GM18909 (cell line): Measurements from ENCODE around the gene FBXL7.

Experiments used
- ATAC-seq: cut with Tn5 transposase; IDR thresholded peaks from one replicate; pipeline ENCODE4 v1.9.1; 2021; ENCODE audit warnings: mild to moderate bottlenecking; ENCODE audit not compliant: unreplicated experiment, poor library complexity

Gene FBXL7

DNA sequence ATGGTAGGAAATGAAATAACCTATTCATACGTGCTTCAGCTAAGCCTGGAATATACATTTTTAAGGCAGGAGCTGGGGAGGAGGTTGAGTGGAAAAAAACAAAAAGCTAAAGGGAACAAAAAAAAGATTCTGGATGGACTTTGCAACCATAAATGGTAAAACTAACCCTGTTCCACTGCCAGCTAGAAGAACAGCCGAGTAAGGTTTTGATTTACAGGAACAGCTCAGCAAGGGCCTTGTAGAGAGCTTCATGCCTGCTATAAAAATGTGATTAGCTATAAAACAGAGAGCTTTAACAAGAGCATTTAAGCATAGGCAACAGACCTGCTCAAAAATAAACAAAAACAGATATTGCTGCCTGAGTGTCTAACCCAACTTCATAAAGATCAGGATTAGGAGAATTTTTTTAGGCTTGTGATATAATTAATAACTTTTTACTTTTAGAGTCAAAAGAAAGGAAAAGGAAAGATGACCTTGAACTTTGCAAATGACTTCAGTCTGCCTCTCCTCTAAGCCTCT lies 194.8 kb downstream of the FBXL7 start:
- ATAC-seq: no peak

DNA sequence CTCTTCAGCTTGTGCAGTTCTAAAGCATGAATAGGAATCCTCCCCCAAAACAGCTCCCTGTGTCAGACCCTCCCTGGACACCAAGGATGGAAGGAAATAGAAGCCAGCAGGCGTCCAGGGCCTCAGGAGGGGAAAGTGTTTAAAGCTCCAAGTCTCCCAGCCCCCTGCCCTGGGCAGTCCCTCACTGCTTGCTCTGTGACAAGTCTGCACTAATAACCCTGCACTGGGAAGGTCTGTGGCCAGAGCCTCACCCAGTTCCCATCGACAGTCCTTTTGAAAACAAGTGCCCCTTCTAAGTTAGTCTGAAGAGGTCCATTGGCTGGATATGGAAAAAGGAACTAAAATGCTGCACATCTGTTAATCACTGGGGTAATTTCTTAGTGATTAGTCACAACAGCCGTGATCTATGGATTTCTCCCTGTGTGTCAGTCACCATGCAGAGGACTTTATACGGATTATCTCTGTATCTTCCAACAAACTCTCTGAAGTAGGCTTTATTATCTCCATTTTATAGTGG lies 195.3 kb downstream of the FBXL7 start:
- ATAC-seq: no peak

GRCh38 chr5:15700373-15700772 lies 200.4 kb downstream of the FBXL7 start:
- ATAC-seq: no peak

- no peak for ATAC-seq
These were observed 202.1 kb downstream of the FBXL7 start for GRCh38 chr5:15702102-15702501.

GRCh38 chr5:15703901-15704300 lies 203.9 kb downstream of the FBXL7 start:
- ATAC-seq: no peak

- no peak for ATAC-seq
These were observed 204.5 kb downstream of the FBXL7 start for GRCh38 chr5:15704397-15704947.

DNA sequence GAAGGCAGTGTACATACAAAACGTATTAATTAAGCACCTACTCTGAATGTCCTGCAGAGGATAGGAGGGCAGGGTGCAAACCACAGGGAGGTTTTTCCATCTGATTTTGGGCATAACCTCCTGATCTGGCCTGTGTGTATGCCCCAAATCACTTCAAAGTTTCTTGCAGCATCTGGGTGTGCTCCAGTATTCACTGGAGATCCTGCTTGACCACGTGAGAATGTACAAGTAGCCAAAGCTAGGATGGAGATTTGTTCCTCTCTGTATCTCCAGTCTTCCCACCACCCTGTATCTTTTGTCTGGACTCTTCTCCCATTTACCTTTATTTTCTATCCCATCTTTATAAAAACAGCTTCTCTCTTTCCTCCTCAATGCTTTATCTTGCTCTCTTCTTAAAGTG lies 207.7 kb downstream of the FBXL7 start:
- ATAC-seq: no peak

DNA sequence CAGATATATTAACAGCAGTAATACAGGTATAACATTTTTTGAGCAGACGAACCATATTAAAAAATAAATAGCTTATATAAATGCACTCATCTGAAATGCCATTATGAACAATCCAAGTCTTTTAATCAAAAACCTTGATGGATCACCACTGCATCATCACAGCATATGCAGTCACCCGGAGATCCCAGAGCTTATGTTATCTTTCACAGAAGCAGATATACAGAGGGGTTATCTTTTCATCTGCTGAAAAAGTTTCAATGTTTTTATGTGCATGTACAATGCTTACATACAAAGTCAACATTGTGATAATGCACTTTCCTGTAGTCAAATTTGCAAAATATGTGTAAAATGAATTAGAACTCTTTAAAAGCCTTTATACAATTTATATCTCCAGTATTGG lies 211.9 kb downstream of the FBXL7 start:
- no peak for ATAC-seq

DNA sequence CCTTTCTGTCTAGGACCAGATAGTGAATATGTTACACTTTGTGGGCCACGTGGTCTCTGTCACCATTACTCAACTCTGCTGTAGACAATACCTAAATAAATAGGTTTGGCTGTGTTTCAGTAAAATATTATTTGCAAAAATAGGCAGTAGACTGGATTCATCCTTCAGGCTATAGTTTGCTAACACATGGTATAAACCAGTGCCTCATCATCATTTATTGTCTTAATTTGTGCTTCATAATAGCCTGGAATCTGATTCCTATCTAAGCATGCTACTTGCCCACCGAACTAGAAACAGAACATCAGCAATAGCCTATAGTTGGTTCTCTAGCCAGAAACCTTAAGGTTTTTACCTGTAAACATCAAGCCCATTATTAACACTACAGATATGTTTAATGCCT lies 215.6 kb downstream of the FBXL7 start:
- ATAC-seq: no peak

DNA sequence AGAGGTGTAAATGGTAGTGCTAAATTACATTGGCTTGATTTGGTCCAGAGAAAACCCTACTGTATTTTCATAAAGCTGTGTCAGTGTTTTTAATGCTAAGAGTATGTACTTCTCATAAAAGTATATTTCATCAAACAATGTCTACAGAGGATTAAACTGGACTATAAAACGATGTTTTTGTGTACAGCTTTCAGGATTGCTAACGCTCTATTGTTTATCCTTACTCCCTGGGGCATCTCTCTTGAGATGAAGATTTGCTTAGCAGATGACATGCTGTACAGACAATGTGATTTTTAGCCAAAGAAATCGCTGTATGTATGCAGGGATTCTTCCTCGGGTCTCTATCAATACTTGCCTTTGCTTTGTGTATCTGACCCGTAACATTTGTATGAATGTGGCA lies 216.0 kb downstream of the FBXL7 start:
- ATAC-seq: no peak

- ATAC-seq: no peak
These were observed 217.0 kb downstream of the FBXL7 start for GRCh38 chr5:15717001-15717400.

DNA sequence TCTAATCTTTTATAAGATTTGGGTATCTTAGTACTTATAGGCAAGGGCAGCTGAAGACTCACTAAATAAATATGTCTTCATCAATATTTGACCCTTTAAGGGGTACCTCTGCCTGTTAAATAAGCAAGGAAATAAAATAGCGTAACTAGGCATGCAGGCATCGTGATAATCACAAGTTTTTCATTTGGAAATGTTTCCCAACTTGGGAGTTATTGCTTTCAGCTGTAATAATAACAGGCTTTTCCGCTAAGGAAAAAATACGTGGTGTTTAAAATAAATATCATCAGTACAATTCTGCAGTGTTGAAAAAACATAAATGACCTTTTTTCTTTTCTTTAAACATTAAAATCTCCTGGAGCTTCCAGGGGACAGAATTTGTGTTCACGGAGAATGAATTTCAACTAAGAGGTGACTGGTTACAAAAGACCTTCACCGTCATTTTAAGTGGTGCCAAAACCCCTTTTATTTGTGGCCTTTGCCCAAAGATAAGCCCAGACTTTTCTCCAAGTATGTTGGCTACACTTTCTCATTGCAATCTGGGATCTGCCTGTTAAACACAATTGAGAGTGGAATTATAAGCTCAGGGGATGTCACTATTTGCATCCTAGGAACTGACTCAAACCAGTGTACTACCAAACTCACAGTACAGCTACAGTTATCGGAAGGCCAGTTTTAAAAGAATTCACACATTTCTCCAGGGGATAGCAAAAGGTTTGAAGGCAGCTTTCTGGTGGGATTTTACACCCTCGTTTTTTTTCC lies 218.6 kb downstream of the FBXL7 start:
- ATAC-seq: no peak

DNA sequence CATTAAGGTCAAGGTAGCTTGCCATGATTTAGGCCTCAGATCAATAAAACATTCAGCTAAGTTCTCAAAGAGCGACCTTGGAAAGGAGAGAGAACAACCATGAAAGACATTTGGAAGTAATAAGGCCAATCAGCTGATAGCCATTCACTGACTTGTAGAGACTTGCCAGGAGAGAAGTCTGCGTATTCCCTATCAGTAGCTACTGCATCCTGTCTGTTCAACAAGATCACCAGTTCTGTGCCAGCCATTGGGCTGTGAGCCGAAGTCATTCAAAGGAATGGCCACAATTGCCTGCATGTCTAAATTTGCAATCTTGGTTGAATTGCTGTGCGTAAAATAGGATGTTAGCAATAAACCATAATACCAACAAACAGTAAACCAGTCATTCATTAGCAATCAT lies 219.8 kb downstream of the FBXL7 start:
- no peak for ATAC-seq

GRCh38 chr5:15720515-15720914 lies 220.5 kb downstream of the FBXL7 start:
- no peak for ATAC-seq

- no peak for ATAC-seq
These were observed 222.3 kb downstream of the FBXL7 start for GRCh38 chr5:15722305-15722704.

DNA sequence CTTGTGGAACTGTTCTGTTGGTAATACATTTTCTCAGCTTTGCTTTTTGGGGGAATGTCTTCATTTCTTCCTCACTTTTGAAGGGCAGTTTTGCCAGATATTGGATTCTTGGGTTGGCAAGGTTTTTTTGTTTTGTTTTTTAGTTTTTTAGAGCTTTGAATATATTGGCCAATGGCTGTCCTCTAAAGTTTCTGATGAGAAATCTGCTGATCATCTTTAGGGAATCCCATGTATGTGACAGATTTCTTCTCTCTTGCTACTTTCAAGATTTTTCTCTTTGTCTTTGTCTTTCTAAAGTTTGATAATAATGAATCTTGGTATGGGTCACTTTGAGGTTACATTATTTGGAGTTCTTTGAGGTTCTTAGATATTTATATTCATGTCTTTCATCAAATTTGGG lies 227.4 kb downstream of the FBXL7 start:
- no peak for ATAC-seq

DNA sequence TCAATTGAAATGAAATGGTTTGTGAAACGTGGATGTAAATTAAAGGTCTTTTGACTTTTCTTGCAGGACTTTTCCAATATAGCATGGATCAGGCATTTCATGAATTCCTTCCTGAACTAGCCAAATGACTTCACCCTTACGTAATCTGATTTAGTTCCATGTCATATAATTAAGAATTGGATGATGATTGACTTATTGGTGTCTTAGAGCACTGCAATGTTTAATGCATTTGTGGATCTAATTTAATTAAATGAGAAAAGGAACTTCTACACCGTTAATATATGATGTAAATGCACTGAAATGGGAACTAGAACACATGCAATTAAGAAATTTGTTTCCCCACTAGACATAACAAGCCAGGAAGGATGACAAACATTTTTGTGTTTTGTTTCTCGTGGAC lies 228.8 kb downstream of the FBXL7 start:
- no peak for ATAC-seq

DNA sequence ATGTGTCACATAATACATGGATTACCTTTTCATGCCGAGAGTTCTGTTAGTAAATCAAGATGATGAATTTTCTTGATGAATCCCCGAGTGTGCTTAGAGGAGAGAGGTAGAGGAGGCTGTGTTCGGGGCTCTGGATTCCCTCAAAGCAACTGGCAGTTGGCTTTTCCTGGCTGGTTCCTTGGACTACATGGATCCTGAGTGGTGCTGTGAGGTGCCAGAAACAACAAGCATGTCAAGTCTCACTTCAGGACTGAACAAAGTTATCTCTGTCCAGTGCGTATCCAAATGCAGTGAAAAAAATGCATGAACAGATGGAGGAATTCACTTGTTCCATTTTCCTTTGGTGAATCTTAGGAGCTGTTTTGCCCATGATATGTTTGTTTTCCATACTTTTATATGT lies 231.7 kb downstream of the FBXL7 start:
- no peak for ATAC-seq

DNA sequence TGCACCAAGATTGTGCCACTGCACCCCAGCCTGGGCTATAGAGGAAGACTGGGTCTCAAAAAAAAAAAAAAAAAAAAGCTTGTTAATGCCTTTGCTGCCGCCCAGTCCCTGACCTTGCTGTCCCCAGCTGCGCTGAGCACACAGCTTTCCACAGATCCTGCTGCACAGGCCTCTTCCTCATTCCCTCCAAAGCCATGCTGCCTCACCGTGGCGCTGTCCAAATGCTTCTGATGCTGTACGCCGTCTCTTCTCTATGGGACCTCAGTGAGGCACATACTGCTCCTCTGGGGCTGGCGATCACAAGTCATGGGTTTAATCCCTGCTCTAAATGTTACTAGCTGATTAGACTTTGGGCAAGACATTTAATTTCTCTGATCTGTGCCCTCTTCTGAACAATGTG lies 234.1 kb downstream of the FBXL7 start:
- ATAC-seq: no peak

GRCh38 chr5:15737036-15737821 lies 237.2 kb downstream of the FBXL7 start:
- no peak for ATAC-seq
